GM12878 (cell line): ENCODE data around the gene PTH2R. TPM values are rescaled to one million over a fixed set of nuclear protein-coding genes. Genes with fewer than 3 reads are reported as not detected.

Source experiments
- ATAC-seq: fragments of 200-7000 bp; cut with Tn5 transposase; 3 replicates; pipeline ENCODE4 v1.9.1; 2020; ENCODE audit warnings: mild to moderate bottlenecking, moderate library complexity
- BruUV-seq: library from RNA; stranded (reverse); fragments of 400-500 nt; replicated peaks from 2 replicates; lab custom pipeline; 2021; lab: Mats Ljungman, UMichigan
- CTCF ChIA-PET: fragments of 300-600 bp; sonication (Branson Sonifier 250); formaldehyde crosslinking; extraction: SDS; loops from one replicate; lab custom pipeline; 2021; ENCODE audit warnings: inconsistent platforms; lab: Yijun Ruan, JAX
- POLR2A ChIA-PET: fragments of 350-600 bp; formaldehyde crosslinking; extraction: SDS; loops from one replicate; lab custom pipeline; 2021; ENCODE audit warnings: inconsistent platforms; lab: Charles Lee
- RAD21 ChIA-PET: fragments of 300-600 bp; sonication (Branson Sonifier 250); formaldehyde crosslinking; loops from one replicate; lab custom pipeline; 2023; ENCODE audit warnings: antibody characterized with exemption; ENCODE audit not compliant: unreplicated experiment; lab: Charles Lee
- SMC1A ChIA-PET: fragments of 300-600 bp; sonication (Branson Sonifier 250); formaldehyde crosslinking; loops from one replicate; lab custom pipeline; 2023; ENCODE audit not compliant: unreplicated experiment, uncharacterized antibody; lab: Charles Lee
- DNase-seq: peaks from one replicate; pipeline ENCODE4 v3.0.0-alpha.2; 2011; ENCODE audit warnings: low read depth, low spot score
- FAIRE-seq: peaks from 3 replicates; lab custom pipeline; 2011; peaks lifted over from hg19 to GRCh38; lab: Jason Lieb, UNC
- H2AFZ ChIP-seq: 2 replicates; pipeline ENCODE4 v1.6.0; 2011; ENCODE audit warnings: low read depth, low read length, control low read depth; ENCODE audit not compliant: control insufficient read depth
- H3K27ac ChIP-seq: 2 replicates; pipeline ENCODE4 v1.5.1; 2011; ENCODE audit warnings: control low read depth; ENCODE audit not compliant: control insufficient read depth, insufficient read depth
- H3K27me3 ChIP-seq, 2 experiments: replicated peaks in 1 of 2; 2 replicates each; pipeline versions ENCODE4 v1.6.0 to v1.6.1; 2011; ENCODE audit warnings: low read length in 1 of 2; ENCODE audit not compliant: control insufficient read depth in 2 of 2, insufficient read depth in 2 of 2
- H3K36me3 ChIP-seq, 2 experiments: 2 replicates each; pipeline ENCODE4 v1.5.1; 2011; ENCODE audit warnings: low read length in 1 of 2; ENCODE audit not compliant: control insufficient read depth in 2 of 2, insufficient read depth in 2 of 2
- H3K4me1 ChIP-seq: 2 replicates; pipeline ENCODE4 v1.6.1; 2011; ENCODE audit warnings: mild to moderate bottlenecking, low read length, moderate library complexity, mixed read lengths; ENCODE audit not compliant: control insufficient read depth, insufficient read depth
- H3K4me2 ChIP-seq: 2 replicates; pipeline ENCODE4 v1.6.0; 2011; ENCODE audit warnings: control low read depth; ENCODE audit not compliant: control insufficient read depth, insufficient read depth
- H3K4me3 ChIP-seq: fragments of 200-600 bp; sonication (generic); 2 replicates; pipeline ENCODE4 v1.5.1; 2016
- H3K79me2 ChIP-seq: 2 replicates; pipeline ENCODE4 v1.6.0; 2011; ENCODE audit warnings: low read length; ENCODE audit not compliant: control insufficient read depth, insufficient read depth
- H3K9ac ChIP-seq: 2 replicates; pipeline ENCODE4 v1.8.0; 2011; ENCODE audit warnings: low read length, control low read depth, mixed read lengths; ENCODE audit not compliant: control insufficient read depth, insufficient read depth
- H3K9me3 ChIP-seq: replicated peaks from 3 replicates; pipeline ENCODE4 v1.5.1; 2011; ENCODE audit warnings: mild to moderate bottlenecking, low read length; ENCODE audit not compliant: control insufficient read depth, insufficient read depth
- H4K20me1 ChIP-seq: 2 replicates; pipeline ENCODE4 v1.6.0; 2011; ENCODE audit not compliant: control insufficient read depth, insufficient read depth
- CBX5 ChIP-seq: sonication (generic); IDR thresholded peaks from 2 replicates; pipeline ENCODE4 v1.6.1; 2016; ENCODE audit warnings: low read depth, moderate library complexity, mild to moderate bottlenecking, inconsistent platforms
- NFYA ChIP-seq: IDR thresholded peaks from 2 replicates; pipeline ENCODE4 v1.6.1; 2011; ENCODE audit warnings: low read depth, mild to moderate bottlenecking, low read length, improper control_type of control experiment, borderline replicate concordance
- PML ChIP-seq: IDR thresholded peaks from 2 replicates; pipeline ENCODE4 v1.6.1; 2012; ENCODE audit warnings: low read length, inconsistent platforms
- POU2F2 ChIP-seq: IDR thresholded peaks from 3 replicates; pipeline ENCODE4 v1.6.1; 2011; ENCODE audit warnings: low read depth, mild to moderate bottlenecking, low read length, borderline replicate concordance
- SREBF2 ChIP-seq: IDR thresholded peaks from 2 replicates; pipeline ENCODE4 v1.6.1; 2012; ENCODE audit warnings: mild to moderate bottlenecking, low read length
- TCF12 ChIP-seq: IDR thresholded peaks from 2 replicates; pipeline ENCODE4 v1.6.1; 2011; ENCODE audit warnings: low read depth, mild to moderate bottlenecking, low read length
- ZNF622 ChIP-seq: fragments of 450-650 bp; IDR thresholded peaks from 2 replicates; pipeline ENCODE4 v1.6.1; 2017; ENCODE audit warnings: mild to moderate bottlenecking, inconsistent platforms
- WGBS: methylation state at CpG from one replicate; pipeline ENCODE4 v1.1.6; 2016; ENCODE audit warnings: low lambda C conversion rate; ENCODE audit not compliant: insufficient replicate concordance, insufficient coverage; ENCODE audit errors: missing lambda C conversion rate; 5-methylcytosine and 5-hydroxymethylcytosine counted together
- in situ Hi-C: fragments of 300-500 bp; cut with MboI; formaldehyde crosslinking; loops from 9 replicates; pipeline ENCODE4 v1.14.3; 2018; ENCODE audit warnings: mixed read lengths
- intact Hi-C: fragments of 100-400 bp; cut with micrococcal nuclease; formaldehyde crosslinking; loops from one replicate; pipeline ENCODE4 v1.14.2; 2022; ENCODE audit not compliant: unreplicated experiment
- polyA plus RNA-seq, 11 experiments: library from polyadenylated mRNA; depleted of rRNA in 4 of 11; unstranded in 6 of 11; stranded (reverse) in 5 of 11; fragments of >200 nt; fragmentation: Nextera tagmentation in 4 of 11; fragmentation: Illumina TruSeq in 1 of 11; extraction: Ambion mirVana in 4 of 11; extraction: Trizol in 1 of 11; gene quantifications; 1 replicate in 1 of 11; 2 replicates in 10 of 11; pipeline versions ENCODE4 v1.2.1 to v1.2.3, GENCODE V29; 2011 to 2016; ENCODE audit warnings: inconsistent platforms in 2 of 11, missing spikeins in 2 of 11, low read depth in 1 of 11
- total RNA-seq, 4 experiments: library from RNA; depleted of rRNA in 3 of 4; stranded (reverse); fragments of >200 nt in 3 of 4; fragmentation: Illumina TruSeq in 1 of 4; extraction: Trizol in 1 of 4; gene quantifications; 2 replicates each; pipeline versions ENCODE4 v1.2.1 to v1.2.3, GENCODE V29; 2013 to 2021
- TF ChIP-seq, protein P1 (sequence below): fragments of 450-650 bp; IDR thresholded peaks from 2 replicates; pipeline ENCODE4 v1.6.1; 2017; ENCODE audit warnings: low read depth, mild to moderate bottlenecking, moderate library complexity

PTH2R gene
- total and polyA plus RNA-seq, 10 of the 15 experiments (the other 5 are each of a cell fraction or from before 2014, with no cell fraction given), result 0.01 to 0.06 (median 0.03) TPM; not detected in 7

DNA sequence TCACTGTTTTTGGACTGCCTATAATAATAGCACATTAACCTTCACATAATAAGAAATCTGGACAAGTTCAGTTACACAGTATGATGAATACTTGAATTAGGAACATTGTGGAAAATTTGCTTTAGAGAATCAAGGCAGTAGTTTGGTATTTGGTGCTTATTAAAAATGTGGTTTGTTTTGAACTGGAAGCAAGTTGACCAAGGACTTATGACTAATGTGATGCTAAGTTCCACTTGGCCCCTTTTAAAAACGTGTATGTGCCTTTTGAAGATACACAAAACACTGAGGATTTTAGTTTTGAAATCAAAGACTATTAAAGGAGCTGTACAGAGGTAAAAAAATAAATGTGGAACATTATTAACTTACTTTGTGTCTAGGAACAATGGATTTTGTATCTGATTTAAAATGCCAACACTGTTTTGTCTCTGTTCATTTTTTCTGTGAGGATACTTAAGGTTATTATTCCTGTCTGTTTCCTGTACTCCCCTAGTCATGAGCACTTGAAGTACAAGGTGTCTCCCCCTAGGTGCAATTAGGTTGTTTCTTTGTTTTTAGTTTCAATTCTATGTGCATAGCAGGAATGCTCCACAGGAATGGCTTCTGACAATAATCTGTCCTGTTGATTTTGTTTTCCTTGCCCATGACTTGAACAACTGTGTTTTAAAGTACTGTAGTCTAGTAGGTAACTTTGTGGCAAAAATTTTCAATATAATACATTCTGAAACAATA, 49.6 kb upstream of the PTH2R start:
- TF ChIP-seq CBX5 (no peak), POU2F2 (no peak), NFYA (no peak), PML (no peak), ZNF622 (no peak), SREBF2 (no peak), TCF12 (no peak)
- TF ChIP-seq, protein P1, sequence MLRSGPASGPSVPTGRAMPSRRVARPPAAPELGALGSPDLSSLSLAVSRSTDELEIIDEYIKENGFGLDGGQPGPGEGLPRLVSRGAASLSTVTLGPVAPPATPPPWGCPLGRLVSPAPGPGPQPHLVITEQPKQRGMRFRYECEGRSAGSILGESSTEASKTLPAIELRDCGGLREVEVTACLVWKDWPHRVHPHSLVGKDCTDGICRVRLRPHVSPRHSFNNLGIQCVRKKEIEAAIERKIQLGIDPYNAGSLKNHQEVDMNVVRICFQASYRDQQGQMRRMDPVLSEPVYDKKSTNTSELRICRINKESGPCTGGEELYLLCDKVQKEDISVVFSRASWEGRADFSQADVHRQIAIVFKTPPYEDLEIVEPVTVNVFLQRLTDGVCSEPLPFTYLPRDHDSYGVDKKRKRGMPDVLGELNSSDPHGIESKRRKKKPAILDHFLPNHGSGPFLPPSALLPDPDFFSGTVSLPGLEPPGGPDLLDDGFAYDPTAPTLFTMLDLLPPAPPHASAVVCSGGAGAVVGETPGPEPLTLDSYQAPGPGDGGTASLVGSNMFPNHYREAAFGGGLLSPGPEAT, result no peak
- Histone ChIP-seq H3K9ac (no peak overlapping the region), H3K4me1 (no peaks in the 10 kb centered on the region), H3K27me3 (no peaks in the 10 kb centered on the region), H3K79me2 (no peaks in the 10 kb centered on the region), H3K4me3 (no peak overlapping the region), H4K20me1 (no peaks in the 10 kb centered on the region), H3K4me2 (no peak overlapping the region), H3K27ac (no peak overlapping the region), H3K9me3 (no peaks in the 10 kb centered on the region; the same call in 2 of the 3 replicates), H3K36me3 (peaks cover 2 to 19% of the 10 kb centered on the region in 2 experiments), H2AFZ (no peak overlapping the region)
- ChIA-PET SMC1A (interaction anchor here (1.0 to 1.3 kb wide), 2 partner anchors 10 to 103 kb away, joined by 3 to 4 read pairs; no protein-coding TSS in a partner anchor), POLR2A (no interaction called here), RAD21 (no interaction called here), CTCF (interaction anchor here (0.9 to 1.4 kb wide), 2 partner anchors 92 to 182 kb away, joined by 3 to 4 read pairs; no protein-coding TSS in a partner anchor)
- WGBS, result 4% methylated on average over 1 of the region's 1 CpG
- intact Hi-C loops, result no loop called here
- peak; percentile 17; the same call in 1 of the 3 replicates for ATAC-seq
- FAIRE-seq, result no peak
- DNase-seq, result no peak
- BruUV-seq, result no TSS peak
- in situ Hi-C loops, result no loop called here
